Stimulated activated CD4-positive, alpha-beta T cell treated with anti-CD3 and anti-CD28 coated beads, Interleukin-1b, Interleukin-23, amount 100 ng/mL, for 48 hours (primary cell): ENCODE results near the gene CERS4.
"Not testable (repeated sequence)": the region's sequence is repeated elsewhere in the genome, so short reads cannot be mapped to it uniquely, and the experiment has no call there.

ENCODE experiments used
- DNase-seq: peaks from one replicate; pipeline ENCODE4 v3.0.0-alpha.2; 2020

CERS4 gene

DNA sequence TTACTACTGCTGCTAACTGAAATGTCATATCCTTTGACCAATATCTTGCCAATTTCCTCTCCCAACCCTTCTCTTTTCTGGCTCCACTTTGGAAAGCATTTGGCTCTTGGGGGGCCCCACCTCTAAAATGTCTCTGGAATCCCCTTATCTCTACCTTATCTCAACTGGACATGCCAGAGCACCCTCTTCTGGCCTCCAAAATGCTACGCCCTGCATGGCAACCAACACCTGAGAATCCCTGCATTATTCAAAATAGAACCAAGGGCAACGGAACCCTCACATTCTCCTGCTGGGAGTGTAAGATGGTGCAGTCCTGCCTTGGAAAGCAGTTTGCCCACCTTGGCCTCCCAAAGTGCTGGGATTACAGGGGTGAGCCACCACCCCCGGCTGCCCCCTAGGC is 35.3 kb downstream of the CERS4 start:
- DNase-seq = no peak

GRCh38 chr19:8245869-8246835 is 37.0 kb downstream of the CERS4 start:
- no peak for DNase-seq

DNA sequence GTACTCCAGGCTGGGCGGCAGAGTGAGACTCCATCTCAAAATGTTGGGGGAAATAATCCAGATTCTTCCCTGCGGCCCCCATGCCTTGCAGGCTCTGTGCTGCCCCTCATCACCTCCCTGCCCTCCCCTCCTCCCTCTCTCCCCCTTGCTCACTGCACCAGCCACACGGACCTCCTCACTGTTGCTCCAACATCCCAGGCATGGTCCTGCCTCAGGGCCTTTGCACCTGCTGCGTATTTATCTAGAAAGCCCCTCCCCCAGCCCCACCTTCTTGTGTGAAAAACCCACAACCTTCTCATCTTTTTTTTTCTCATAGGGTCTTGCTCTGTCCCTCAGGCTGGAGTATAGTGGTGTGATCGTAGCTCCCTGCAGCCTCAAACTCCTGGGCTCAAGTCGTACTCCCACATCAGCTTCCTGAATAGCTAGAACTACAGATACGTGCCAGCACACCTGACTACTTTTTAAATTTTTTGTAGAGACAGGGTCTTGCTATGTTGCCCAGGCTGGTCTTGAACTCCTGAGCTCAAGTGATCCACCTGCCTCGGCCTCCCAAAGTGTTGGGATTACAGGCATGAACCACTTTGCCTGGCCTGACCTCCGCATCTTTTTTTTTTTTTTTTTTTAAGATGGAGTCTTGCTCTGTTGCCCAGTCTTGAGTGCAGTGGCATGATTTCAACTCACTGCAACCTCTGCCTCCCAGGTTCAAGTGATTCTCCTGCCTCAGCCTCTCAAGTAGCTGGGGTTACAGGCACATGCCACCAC is 38.1 kb downstream of the CERS4 start:
- DNase-seq = not testable (repeated sequence)

DNA sequence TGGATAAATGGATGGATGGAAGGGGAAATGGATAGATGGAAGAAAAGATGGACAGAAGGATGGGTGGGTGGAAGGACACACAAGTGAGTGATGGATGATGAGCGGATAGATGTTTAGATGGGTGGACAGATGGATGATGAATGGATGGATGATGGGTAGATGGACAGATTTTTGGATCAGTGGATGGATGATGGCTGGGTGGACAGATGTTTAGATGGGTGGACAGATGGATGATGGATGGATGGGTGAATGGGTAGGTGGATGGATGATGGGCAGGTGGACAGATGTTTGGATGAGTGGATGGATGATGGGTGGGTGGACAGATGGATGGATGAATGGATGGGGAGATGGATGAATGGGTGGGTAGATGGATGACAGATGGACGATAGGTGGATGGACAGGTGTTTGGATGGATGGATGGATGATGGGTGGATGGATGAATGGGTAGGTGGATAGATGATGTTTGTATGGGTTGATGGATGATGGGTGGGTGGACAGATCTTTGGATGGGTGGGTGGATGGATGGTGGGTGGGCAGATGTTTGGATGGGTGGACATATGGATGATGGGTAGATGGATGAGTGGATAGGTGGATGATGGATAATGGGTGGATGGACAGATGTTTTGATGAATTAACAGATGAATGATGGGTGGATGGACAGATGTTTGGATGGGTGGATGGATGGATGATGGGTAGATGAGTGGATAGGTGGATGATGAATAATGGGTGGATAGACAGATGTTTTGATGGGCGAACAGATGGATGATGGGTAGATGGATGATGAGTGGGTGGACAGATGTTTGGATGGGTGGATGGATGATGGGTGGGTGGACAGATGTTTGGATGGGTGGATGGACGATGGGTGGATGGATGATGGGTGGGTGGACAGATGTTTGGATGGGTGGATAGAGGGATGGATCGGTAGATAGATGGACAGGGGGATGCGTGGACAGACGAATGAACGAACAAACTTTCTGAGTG is 39.5 kb downstream of the CERS4 start:
- no peak for DNase-seq

GRCh38 chr19:8250596-8250995 is 41.4 kb downstream of the CERS4 start:
- no peak for DNase-seq

- DNase-seq = no peak
Measured at GRCh38 chr19:8251025-8251472, 41.9 kb downstream of the CERS4 start.

- DNase-seq = peak; percentile 80
Measured at GRCh38 chr19:8252922-8253589, 43.9 kb downstream of the CERS4 start.

- no peak for DNase-seq
Measured at GRCh38 chr19:8253678-8254077, 44.5 kb downstream of the CERS4 start.

- no peak for DNase-seq
Measured at GRCh38 chr19:8254286-8255001, 45.3 kb downstream of the CERS4 start.

DNA sequence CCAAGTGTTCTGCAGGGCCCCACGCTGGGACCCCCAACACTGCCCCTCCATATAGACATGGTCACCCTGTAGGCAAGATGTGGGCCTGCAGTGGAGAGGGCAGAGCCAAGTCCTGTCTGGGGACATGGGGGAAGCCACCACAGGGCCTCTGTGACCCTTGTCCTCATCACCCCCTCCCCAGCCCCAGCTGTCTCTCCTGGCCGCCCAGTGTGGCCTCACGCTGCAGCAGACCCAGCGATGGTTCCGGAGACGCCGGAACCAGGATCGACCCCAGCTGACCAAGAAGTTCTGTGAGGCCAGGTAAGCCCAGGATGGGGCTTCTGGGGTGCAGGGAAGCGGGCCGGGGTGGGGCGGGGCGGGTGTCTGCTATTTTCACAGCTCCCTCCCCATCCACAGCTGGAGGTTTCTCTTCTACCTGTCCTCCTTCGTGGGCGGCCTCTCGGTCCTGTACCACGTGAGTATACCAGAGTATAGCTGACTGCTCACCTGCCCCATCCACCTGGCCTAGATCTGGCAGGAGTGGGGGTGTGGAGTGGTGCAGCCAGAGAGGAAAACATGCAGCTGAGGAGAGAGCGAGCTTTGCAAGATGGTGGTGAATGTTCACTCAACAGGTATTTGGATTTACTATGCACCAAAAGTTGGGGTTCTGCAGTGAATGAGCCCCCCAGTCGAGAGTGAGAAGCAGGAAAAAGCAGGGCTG is 46.4 kb downstream of the CERS4 start:
- no peak for DNase-seq

DNA sequence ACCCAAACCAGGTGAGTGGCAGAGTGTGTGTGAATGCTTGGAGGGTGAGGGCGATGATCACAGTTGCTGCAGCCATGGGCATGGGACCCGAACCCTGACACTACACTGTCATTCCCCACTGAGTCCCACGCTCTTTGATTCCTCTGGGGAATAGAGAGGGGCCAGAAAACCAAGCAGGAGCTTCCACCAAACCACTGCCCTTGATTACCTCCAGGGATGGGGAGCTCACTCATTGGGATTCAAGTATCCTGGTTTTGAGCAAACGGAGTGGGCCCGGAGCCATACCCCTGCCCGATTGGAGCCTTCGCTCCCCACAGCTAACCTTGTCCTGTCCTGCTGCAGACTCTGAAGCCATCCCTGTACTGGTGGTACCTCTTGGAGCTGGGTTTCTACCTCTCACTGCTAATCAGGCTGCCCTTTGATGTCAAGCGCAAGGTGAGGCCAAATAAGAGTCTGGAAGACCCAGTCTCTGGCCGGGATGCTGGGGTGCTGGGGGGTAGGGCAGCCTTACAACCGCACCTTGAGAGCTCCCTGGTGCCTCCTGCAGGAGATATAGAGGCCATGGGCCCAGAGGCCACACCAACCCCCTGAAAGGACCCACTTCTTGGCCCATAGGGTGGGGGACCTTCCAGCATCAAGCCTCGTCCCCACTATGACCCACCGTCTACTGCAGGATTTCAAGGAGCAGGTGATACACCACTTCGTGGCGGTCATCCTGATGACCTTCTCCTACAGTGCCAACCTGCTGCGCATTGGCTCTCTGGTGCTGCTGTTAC is 47.3 kb downstream of the CERS4 start:
- no peak for DNase-seq

DNA sequence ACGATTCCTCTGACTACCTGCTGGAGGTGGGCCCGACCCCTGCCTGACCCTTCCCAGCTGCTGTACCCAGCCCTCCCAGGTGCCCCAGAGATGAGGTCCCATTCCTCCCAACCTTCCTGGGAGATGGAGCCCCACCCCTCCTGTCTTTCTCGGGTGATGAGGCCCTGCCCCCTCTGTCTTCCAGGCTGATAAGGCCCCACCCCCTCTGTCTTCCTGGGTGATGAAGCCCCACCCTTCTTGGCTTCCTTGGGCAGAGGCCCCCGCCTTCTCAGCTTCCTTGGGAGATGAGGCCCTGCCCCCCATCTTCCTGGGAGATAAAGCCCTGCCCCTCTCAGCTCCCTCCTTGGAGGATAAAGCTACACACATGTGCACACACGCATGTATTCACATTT is 47.9 kb downstream of the CERS4 start:
- no peak for DNase-seq

DNA sequence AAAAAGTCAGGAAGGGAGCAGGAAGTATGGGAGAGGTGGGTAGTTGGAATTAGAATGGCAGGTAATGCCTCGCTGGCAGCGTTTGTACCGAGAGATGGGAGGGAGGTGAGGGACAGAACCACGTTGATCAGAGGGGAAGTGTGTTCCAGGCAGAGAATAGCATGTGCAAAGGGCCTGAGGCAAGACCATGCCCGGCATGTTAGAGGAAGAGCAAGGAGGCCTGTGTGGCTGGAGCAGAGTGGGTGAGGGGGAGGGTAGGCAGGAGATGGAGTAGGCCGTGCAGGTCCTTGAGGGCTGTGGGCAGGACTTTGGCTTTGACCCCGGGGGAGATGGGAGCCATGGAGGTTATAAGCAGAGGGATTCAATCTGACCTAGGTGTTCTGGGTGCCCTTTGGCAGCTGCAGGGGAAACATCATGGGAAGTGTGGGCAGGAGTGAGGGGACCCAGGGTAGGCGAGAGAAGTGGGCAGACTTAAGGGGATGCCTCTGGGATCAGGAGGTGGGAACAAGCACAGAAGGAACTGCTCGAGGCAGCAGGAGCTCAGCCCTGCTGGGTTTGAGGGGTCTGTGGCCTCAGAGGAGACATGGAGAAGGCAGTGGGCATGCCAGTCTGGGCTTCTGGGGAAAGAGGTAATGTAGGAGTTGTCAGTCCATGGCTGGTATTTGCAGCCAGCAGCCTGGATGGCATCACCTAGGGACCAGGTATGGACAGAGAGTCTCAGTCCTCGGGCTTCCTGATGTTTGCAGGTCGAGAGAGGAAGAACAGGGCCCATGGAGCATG is 50.2 kb downstream of the CERS4 start:
- DNase-seq = no peak

GRCh38 chr19:8259922-8260247 is 50.7 kb downstream of the CERS4 start:
- DNase-seq = no peak

DNA sequence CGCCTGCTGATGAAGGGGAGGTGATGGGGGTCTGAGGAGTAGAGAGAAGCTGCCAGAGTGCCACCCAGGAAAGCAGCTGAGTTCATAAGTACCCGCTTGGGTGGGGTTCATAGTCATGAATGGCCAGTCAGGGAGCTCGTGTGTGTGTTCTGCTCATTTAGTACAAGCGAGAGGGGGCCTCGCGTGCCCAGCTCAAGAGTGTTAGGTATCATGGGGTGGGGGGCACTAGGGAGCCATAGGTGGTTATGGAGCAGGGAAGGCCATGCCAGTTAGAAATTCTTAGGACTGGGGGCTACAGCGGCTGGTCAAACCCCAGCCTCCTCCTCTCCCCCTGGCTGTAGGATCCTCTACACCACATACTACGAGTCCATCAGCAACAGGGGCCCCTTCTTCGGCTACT is 52.2 kb downstream of the CERS4 start:
- no peak for DNase-seq

GRCh38 chr19:8261881-8262280 is 52.7 kb downstream of the CERS4 start:
- DNase-seq = no peak

DNA sequence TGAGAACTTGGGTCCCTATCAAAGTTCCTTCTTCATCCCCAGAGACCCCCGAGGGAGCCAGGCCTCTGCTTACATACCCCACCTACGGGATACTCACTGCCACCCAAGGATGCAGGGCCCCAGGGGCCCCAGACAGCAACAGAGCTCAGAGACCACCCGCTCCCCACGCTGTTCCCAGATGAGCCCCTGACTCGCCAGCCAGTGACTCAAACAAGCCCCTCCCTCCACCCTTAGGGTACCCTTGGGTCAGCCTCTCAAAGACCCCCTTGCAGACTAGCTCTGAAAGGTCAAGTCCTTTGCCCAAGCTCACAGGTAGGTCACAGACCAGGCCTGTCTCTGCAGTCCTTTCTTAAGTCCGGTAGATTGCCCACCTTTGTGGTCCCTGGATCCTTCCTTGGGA is 53.3 kb downstream of the CERS4 start:
- DNase-seq = no peak

GRCh38 chr19:8264248-8264647 is 55.1 kb downstream of the CERS4 start:
- DNase-seq = not testable (repeated sequence)

- DNase-seq = no peak
Measured at GRCh38 chr19:8265872-8266271, 56.7 kb downstream of the CERS4 start.
